C4-2B (cell line): ENCODE measurements around the gene TOM1L1.

Source experiments
- H3K27ac ChIP-seq: fragments of 450-650 bp; 2 replicates; pipeline ENCODE4 v1.5.1; 2017
- ZFX ChIP-seq: fragments of 450-650 bp; IDR thresholded peaks from 2 replicates; pipeline ENCODE4 v1.6.1; 2017
- TF ChIP-seq, protein P1 (sequence below): fragments of 450-650 bp; conservative IDR thresholded peaks from 2 replicates; pipeline ENCODE4 v1.5.1; 2017; ENCODE audit warnings: mild to moderate bottlenecking

TOM1L1 gene

DNA sequence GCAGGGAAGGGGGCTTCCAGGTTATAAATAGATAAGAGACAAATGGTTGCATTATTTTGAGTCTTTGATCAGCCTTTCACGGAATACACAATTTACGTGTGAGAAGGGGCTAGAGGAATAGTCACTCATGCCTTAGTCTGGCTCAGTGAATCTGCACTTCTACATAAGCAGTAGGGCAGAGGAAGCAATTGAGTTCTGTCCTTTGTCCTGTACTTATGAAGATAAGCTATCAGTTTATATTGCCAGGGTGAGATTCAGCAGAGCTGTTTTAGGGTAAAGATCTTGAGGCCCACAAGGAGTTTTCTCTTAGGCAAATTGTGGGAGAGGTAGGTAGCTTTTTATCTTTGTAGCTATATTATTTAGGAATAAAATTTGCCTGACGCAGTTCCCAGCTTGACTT is 33.3 kb downstream of the TOM1L1 start:
- no peak overlapping the region for H3K27ac ChIP-seq
- TF ChIP-seq, protein P1, sequence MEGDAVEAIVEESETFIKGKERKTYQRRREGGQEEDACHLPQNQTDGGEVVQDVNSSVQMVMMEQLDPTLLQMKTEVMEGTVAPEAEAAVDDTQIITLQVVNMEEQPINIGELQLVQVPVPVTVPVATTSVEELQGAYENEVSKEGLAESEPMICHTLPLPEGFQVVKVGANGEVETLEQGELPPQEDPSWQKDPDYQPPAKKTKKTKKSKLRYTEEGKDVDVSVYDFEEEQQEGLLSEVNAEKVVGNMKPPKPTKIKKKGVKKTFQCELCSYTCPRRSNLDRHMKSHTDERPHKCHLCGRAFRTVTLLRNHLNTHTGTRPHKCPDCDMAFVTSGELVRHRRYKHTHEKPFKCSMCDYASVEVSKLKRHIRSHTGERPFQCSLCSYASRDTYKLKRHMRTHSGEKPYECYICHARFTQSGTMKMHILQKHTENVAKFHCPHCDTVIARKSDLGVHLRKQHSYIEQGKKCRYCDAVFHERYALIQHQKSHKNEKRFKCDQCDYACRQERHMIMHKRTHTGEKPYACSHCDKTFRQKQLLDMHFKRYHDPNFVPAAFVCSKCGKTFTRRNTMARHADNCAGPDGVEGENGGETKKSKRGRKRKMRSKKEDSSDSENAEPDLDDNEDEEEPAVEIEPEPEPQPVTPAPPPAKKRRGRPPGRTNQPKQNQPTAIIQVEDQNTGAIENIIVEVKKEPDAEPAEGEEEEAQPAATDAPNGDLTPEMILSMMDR, result no peak
- TF ChIP-seq ZFX, result no peak

DNA sequence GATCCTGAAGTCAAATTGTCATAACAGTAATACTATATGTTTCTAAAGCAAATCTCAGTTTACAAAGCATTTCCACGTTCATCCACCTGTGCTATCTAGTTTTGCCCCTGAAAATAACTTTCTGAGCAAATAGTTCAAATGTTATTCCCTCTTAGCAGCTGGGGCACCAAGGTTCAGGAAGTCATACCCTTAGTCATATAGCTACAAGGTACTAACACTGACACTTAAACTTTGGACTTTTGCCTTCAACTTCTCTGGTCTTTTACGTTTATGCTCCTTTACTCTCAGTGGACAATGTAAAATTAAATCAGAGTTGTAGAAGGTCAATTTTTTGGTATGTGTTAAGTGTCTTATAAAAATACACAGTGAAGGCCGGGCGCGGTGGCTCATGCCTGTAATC is 34.8 kb downstream of the TOM1L1 start:
- TF ChIP-seq ZFX, result no peak
- TF ChIP-seq, protein P1, result no peak
- no peak overlapping the region for H3K27ac ChIP-seq

GRCh38 chr17:54937018-54937417 is 36.4 kb downstream of the TOM1L1 start:
- H3K27ac ChIP-seq, result no peak overlapping the region
- TF ChIP-seq ZFX, result no peak
- TF ChIP-seq, protein P1, result no peak

DNA sequence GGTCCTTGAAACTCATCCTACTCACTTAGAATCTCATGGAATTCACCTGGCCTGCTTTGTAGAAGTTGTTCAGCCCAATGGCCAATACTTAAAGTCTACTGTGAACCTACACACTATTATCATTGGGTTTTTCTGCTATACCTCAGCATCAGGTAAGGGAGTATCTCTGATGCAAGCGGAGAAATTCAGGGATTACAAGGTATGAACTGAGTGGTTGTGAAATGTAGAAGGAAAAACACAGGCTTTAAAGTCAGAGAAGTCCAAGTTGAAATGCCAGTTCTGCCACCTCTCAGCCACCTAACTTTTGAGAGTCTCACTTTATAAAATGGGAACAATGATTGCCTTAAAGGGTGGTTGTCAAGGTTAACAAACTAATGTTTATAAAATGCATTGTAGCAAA is 36.8 kb downstream of the TOM1L1 start:
- TF ChIP-seq ZFX, result no peak
- no peak overlapping the region for H3K27ac ChIP-seq

- H3K27ac ChIP-seq, result no peak overlapping the region
- TF ChIP-seq ZFX, result no peak
- TF ChIP-seq, protein P1, result no peak
Observed at GRCh38 chr17:54941285-54941684, 40.6 kb downstream of the TOM1L1 start.

DNA sequence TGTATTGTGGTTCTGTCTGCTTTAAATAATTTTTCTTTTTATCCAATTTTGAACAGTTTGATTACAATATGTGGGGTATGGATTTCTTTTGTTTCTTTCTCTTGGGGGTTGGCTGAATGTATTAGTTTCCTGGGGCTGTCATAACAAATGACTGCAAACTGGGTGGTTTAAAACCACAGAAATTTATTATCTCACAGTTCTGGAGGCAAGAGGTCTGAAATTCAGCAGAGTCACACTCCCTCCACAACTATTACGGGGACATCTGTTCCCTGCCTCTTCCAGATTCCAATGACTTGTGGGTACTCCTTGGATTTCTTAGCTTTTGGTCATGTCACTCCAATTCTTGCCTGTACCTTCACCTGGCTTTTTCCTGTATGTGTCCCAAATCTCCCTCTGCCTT is 44.1 kb downstream of the TOM1L1 start:
- no peak overlapping the region for H3K27ac ChIP-seq
- TF ChIP-seq, protein P1, result no peak
- TF ChIP-seq ZFX, result no peak

- no peak overlapping the region for H3K27ac ChIP-seq
- no peak for TF ChIP-seq ZFX
- TF ChIP-seq, protein P1, result no peak
Observed at GRCh38 chr17:54945231-54945630, 44.6 kb downstream of the TOM1L1 start.

GRCh38 chr17:54945671-54946070 is 45.0 kb downstream of the TOM1L1 start:
- H3K27ac ChIP-seq, result no peak overlapping the region
- TF ChIP-seq ZFX, result no peak
- TF ChIP-seq, protein P1, result no peak
